Activated naive CD4-positive, alpha-beta T cell treated with anti-CD3 and anti-CD28 coated beads, Interleukin-2, amount 50 U/mL, for 72 hours (primary cell): ENCODE measurements around the gene PLEKHA8. TPM values are rescaled to one million over a fixed set of nuclear protein-coding genes. Genes with fewer than 3 reads are reported as not detected.
"Not testable (repeated sequence)": the region's sequence is repeated elsewhere in the genome, so short reads cannot be mapped to it uniquely, and the experiment has no call there.

Source experiments
- ATAC-seq, 2 donors: fragments of 150-1000 bp; cut with Tn5 transposase; 2 replicates each; pipeline ENCODE4 v1.10.0; 2021; ENCODE audit warnings: mild to moderate bottlenecking in 2 of 2, moderate library complexity in 2 of 2
- DNase-seq, 2 donors: peaks; one replicate each; pipeline ENCODE4 v3.0.0; 2021 to 2022; ENCODE audit warnings: low spot score in 2 of 2
- H3K27ac Mint-ChIP-seq, 2 donors: one replicate each; pipeline ENCODE4 v1.8.0; 2022; ENCODE audit warnings: mild to moderate bottlenecking in 2 of 2, mixed read lengths in 2 of 2
- H3K36me3 Mint-ChIP-seq, 2 donors: one replicate each; pipeline ENCODE4 v1.8.0; 2022; ENCODE audit warnings: mixed read lengths in 2 of 2
- H3K9me3 Mint-ChIP-seq, 2 donors: one replicate each; pipeline ENCODE4 v1.8.0; 2022; ENCODE audit warnings: mixed read lengths in 2 of 2
- total RNA-seq, 2 donors: library from RNA; stranded (reverse); gene quantifications; one replicate each; pipeline ENCODE4 v1.2.3, GENCODE V29; 2022

The PLEKHA8 gene
- total RNA-seq, 2 donors from 2014 or later, result 10.2 to 20.1 TPM

GRCh38 chr7:30076411-30076810 is 48.2 kb downstream of the PLEKHA8 start:
- H3K36me3 Mint-ChIP-seq, result peaks cover 0 to 11% of the 10 kb centered on the region in 2 donors
- H3K27ac Mint-ChIP-seq, result no peak overlapping the region
- no peaks in the 10 kb centered on the region for H3K9me3 Mint-ChIP-seq
- no peak for ATAC-seq
- DNase-seq, result no peak

GRCh38 chr7:30078280-30078679 is 50.1 kb downstream of the PLEKHA8 start:
- Mint-ChIP-seq H3K36me3 (peaks cover 0 to 11% of the 10 kb centered on the region in 2 donors), H3K9me3 (no peaks in the 10 kb centered on the region), H3K27ac (no peak overlapping the region)
- no peak for ATAC-seq
- no peak for DNase-seq

- no peaks in the 10 kb centered on the region for H3K9me3 Mint-ChIP-seq
- H3K36me3 Mint-ChIP-seq, result peaks cover 0 to 11% of the 10 kb centered on the region in 2 donors
- no peak overlapping the region for H3K27ac Mint-ChIP-seq
- ATAC-seq (no peak), DNase-seq (no peak)
These were observed 51.7 kb downstream of the PLEKHA8 start for GRCh38 chr7:30079880-30080279.

GRCh38 chr7:30080818-30081217 is 52.6 kb downstream of the PLEKHA8 start:
- Mint-ChIP-seq H3K27ac (no peak overlapping the region), H3K9me3 (no peaks in the 10 kb centered on the region), H3K36me3 (peaks cover 0 to 11% of the 10 kb centered on the region in 2 donors)
- DNase-seq (no peak), ATAC-seq (no peak)

GRCh38 chr7:30082686-30083085 is 54.5 kb downstream of the PLEKHA8 start:
- DNase-seq (no peak), ATAC-seq (no peak)
- Mint-ChIP-seq H3K27ac (no peak overlapping the region), H3K36me3 (peaks cover 0 to 11% of the 10 kb centered on the region in 2 donors), H3K9me3 (no peaks in the 10 kb centered on the region)

- Mint-ChIP-seq H3K9me3 (no peaks in the 10 kb centered on the region), H3K36me3 (peaks cover 0 to 11% of the 10 kb centered on the region in 2 donors), H3K27ac (no peak overlapping the region)
- ATAC-seq, result no peak
- no peak for DNase-seq
These were observed 55.1 kb downstream of the PLEKHA8 start for GRCh38 chr7:30083334-30083733.

- ATAC-seq (no peak), DNase-seq (no peak)
- H3K36me3 Mint-ChIP-seq, result peaks cover 0 to 7% of the 10 kb centered on the region in 2 donors
- no peak overlapping the region for H3K27ac Mint-ChIP-seq
- no peaks in the 10 kb centered on the region for H3K9me3 Mint-ChIP-seq
These were observed 56.0 kb downstream of the PLEKHA8 start for GRCh38 chr7:30084212-30084611.

GRCh38 chr7:30086529-30086928 is 58.3 kb downstream of the PLEKHA8 start:
- no peak overlapping the region for H3K27ac Mint-ChIP-seq
- no peaks in the 10 kb centered on the region for H3K9me3 Mint-ChIP-seq
- ATAC-seq (no peak), DNase-seq (no peak)
- no peaks in the 10 kb centered on the region for H3K36me3 Mint-ChIP-seq

GRCh38 chr7:30087371-30087770 is 59.2 kb downstream of the PLEKHA8 start:
- no peak for ATAC-seq
- no peaks in the 10 kb centered on the region for H3K9me3 Mint-ChIP-seq
- no peaks in the 10 kb centered on the region for H3K36me3 Mint-ChIP-seq
- H3K27ac Mint-ChIP-seq, result no peak overlapping the region
- no peak for DNase-seq

GRCh38 chr7:30088362-30088761 is 60.1 kb downstream of the PLEKHA8 start:
- no peak for DNase-seq
- no peaks in the 10 kb centered on the region for H3K9me3 Mint-ChIP-seq

GRCh38 chr7:30090111-30090510 is 61.9 kb downstream of the PLEKHA8 start:
- H3K36me3 Mint-ChIP-seq, result peaks cover 0 to 7% of the 10 kb centered on the region in 2 donors
- no peak overlapping the region for H3K27ac Mint-ChIP-seq
- no peak for ATAC-seq
- DNase-seq, result no peak
- no peaks in the 10 kb centered on the region for H3K9me3 Mint-ChIP-seq

More at GRCh38 chr7:30088362-30088761, 60.1 kb downstream of the PLEKHA8 start:
- ATAC-seq, result no peak
- H3K27ac Mint-ChIP-seq, result no peak overlapping the region
- H3K36me3 Mint-ChIP-seq, result no peaks in the 10 kb centered on the region

GRCh38 chr7:30091491-30091912 is 63.3 kb downstream of the PLEKHA8 start:
- no peak for ATAC-seq
- Mint-ChIP-seq H3K36me3 (peaks cover 0 to 11% of the 10 kb centered on the region in 2 donors), H3K9me3 (no peaks in the 10 kb centered on the region), H3K27ac (no peak overlapping the region)
- no peak for DNase-seq

- ATAC-seq, result no peak
- Mint-ChIP-seq H3K9me3 (no peaks in the 10 kb centered on the region), H3K36me3 (peaks cover under 1 to 12% of the 10 kb centered on the region in 2 donors), H3K27ac (no peak overlapping the region)
- no peak for DNase-seq
These were observed 63.8 kb downstream of the PLEKHA8 start for GRCh38 chr7:30091987-30092386.

- Mint-ChIP-seq H3K9me3 (peaks cover 5 to 6% of the 10 kb centered on the region in 2 donors), H3K36me3 (peaks cover 9 to 20% of the 10 kb centered on the region in 2 donors), H3K27ac (no peak overlapping the region)
- no peak for ATAC-seq
- DNase-seq, result no peak
These were observed 65.3 kb downstream of the PLEKHA8 start for GRCh38 chr7:30093420-30093952.

GRCh38 chr7:30098599-30098998 is 70.4 kb downstream of the PLEKHA8 start:
- not testable (repeated sequence) for DNase-seq, ATAC-seq, H3K27ac Mint-ChIP-seq, H3K9me3 Mint-ChIP-seq
- H3K36me3 Mint-ChIP-seq, result peaks cover 9 to 20% of the 10 kb centered on the region in 2 donors

- ATAC-seq (no peak), DNase-seq (no peak)
- peaks cover 5 to 6% of the 10 kb centered on the region in 2 donors for H3K36me3 Mint-ChIP-seq
- peaks cover 4% of the 10 kb centered on the region in 2 donors for H3K9me3 Mint-ChIP-seq
- H3K27ac Mint-ChIP-seq, result no peak overlapping the region
These were observed 74.1 kb downstream of the PLEKHA8 start for GRCh38 chr7:30102281-30102680.

- no peaks in the 10 kb centered on the region for H3K36me3 Mint-ChIP-seq
- H3K27ac Mint-ChIP-seq, result no peak overlapping the region
- peaks cover 0 to 4% of the 10 kb centered on the region in 2 donors for H3K9me3 Mint-ChIP-seq
- no peak for ATAC-seq
- DNase-seq, result no peak
These were observed 75.9 kb downstream of the PLEKHA8 start for GRCh38 chr7:30104157-30104556.

GRCh38 chr7:30112103-30112713 is 84.0 kb downstream of the PLEKHA8 start:
- Mint-ChIP-seq H3K36me3 (peaks cover 4 to 28% of the 10 kb centered on the region in 2 donors), H3K9me3 (peaks cover 12 to 20% of the 10 kb centered on the region in 2 donors), H3K27ac (no peak overlapping the region)
- DNase-seq (no peak), ATAC-seq (peak; percentile 28 to 59)
